Activated CD4-positive, alpha-beta T cell treated with anti-CD3 and anti-CD28 coated beads, Interleukin-10, Interleukin-2, amounts not matched to agents 100 ng/mL and 50 ng/mL, durations not matched to agents 16 hours and 8 hours (primary cell): ENCODE data around the gene OR51E1.

ENCODE experiments used
- DNase-seq: peaks from one replicate; pipeline ENCODE4 v3.0.0-alpha.2; 2020

Gene OR51E1

DNA sequence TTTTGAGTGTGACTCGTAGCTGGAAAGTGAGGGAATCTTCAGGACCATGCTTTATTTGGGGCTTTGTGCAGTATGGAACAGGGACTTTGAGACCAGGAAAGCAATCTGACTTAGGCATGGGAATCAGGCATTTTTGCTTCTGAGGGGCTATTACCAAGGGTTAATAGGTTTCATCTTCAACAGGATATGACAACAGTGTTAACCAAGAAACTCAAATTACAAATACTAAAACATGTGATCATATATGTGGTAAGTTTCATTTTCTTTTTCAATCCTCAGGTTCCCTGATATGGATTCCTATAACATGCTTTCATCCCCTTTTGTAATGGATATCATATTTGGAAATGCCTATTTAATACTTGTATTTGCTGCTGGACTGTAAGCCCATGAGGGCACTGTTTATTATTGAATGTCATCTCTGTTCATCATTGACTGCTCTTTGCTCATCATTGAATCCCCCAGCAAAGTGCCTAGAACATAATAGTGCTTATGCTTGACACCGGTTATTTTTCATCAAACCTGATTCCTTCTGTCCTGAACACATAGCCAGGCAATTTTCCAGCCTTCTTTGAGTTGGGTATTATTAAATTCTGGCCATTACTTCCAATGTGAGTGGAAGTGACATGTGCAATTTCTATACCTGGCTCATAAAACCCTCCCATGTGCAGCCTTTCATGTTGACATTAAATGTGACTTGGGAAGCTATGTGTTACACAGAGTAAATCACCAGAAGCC is 11.0 kb downstream of the OR51E1 start:
- DNase-seq: no peak

DNA sequence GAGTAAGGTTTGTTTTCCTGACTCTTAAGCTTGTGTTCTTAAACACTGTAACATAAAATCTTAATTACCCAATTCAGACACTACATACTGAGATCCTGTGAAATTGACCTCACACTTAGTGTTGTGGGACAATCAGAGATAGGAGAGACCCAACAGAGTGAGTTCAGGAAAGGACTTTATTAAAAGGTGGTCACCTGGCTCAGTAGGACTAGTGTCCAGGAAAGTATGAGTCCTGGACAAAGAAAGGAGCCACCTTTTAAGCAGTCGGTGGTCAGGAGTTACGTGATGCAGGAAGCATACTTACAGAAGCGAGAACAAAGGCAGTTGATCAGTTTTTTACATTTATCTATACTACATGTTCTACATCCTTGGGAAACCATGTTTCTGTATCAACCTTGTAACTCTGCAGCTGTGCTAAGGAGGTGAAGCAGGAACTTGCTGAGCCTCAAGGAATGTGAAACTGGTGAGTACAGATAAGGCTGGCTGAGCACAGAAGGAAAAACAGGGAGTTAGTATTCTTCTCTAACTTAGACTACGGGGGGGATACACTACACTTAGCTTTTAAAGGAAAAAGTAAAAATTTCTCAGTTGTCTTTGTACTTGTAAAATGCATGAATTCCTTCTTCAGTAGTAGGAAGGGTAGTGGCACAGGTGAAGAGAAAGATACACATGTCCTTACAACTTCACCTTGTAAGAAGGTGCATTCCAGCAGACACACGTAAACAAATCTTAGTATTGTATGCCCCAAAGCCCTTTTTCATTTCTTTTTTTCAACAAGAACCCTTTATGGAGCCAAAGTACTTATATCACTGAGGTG is 15.1 kb downstream of the OR51E1 start:
- no peak for DNase-seq

DNA sequence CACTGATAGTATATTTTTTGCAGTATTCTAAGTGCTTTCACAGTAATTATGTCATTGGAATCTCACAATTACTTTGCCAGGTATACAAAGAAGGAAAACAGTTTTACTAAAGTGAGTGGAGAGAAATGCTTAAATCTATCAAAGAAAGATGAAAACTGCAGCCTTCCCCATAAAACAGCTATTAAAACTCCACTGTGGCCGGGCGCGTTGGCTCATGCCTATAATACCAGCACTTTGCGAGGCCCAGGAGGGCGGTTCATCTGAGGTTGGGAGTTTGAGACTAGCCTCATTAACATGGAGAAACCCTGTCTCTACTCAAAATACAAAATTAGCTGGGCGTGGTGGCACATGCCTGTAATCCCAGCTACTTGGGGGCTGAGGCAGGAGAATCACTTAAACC is 19.1 kb downstream of the OR51E1 start:
- DNase-seq: no peak

DNA sequence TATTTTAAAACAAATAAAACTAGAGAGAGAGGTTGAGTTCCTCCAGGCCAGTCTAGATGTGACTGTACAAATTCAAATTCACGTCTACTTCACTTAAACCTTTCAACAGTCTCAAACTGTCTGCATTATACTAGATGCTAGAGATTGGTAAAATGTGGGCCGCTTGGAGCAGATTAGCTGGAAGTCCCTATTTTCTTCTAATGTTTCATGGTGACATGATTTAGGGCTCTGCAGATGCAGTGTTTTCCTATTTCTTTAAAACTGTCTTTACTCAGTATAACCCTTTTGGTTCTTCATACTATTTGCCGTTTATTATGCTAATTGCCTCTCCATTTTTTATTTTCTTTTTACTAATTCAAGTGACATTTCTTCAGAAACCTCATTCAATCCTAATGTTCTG is 20.4 kb downstream of the OR51E1 start:
- DNase-seq: no peak

DNA sequence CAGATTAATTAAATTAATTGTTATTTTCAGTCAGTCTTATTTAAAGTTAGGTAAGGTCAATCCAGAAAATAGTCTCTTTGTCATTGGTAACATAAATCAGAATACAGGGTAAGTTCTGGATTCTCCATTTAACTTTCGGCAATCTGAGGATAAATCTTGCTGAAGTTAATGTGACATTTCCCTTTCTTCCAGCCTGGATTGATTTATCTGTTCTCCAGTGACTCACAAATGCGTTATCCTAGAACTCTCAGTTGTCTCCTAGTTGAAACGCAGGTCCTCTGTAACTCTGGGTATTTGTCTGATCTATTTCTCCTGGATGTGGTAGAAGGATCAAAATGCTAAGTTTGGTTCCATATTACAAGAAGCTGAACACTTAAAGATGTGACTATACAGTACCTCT is 21.0 kb downstream of the OR51E1 start:
- DNase-seq: no peak

DNA sequence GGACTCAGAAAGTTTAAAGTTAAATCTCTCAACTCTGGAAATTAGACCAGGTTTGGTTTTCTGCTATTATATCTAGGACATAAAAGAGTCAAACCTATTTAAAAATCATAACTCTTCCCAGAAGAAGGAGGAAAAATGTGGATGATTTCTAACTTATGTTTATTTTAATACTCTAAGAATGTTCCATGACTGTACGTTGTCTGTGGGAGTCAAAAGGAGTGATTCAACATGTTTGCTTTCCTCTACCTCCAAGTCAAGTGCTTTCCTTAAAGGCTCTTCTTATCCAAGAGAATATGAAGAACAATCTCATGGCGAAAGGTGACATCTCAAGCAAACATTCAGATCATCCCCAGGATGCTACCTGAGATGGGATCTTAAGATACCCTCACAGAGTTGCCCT is 21.6 kb downstream of the OR51E1 start:
- no peak for DNase-seq

DNA sequence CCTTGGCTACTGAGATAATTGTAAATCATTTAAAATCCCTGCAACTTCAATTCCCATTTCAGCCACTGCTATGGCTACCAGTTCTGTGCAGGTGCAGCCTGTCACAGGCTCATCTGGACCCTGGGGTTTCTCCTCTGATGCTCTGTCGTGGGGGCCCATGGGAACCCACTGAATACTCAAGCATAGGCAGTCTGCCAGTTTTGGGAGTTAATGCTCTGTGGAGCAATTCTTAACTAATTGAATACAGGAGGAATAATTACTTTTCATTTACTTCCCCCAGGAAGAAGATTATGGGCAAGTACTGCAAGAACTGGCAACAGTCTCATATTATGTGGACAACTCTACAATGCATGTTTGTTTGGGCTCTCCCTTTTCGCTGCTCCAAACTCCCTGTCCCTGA is 28.0 kb downstream of the OR51E1 start:
- no peak for DNase-seq

DNA sequence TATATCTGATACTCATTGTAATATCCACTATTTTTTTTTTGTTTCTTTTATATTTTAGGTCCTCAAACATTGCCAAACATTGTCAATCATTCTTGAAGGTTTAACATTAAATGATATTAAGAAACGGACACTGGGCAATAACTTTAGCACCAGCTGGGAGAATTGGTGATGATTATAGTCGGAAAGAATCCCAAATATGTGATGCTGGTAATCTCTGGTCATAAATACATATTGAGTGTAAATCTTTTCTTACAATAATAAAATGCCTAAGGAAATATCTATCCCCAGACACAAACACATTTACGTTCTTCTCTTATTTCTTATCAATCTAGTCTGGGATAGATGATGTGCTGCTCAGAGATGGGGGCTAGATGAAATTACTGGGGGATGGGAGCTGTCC is 28.7 kb downstream of the OR51E1 start:
- DNase-seq: no peak

DNA sequence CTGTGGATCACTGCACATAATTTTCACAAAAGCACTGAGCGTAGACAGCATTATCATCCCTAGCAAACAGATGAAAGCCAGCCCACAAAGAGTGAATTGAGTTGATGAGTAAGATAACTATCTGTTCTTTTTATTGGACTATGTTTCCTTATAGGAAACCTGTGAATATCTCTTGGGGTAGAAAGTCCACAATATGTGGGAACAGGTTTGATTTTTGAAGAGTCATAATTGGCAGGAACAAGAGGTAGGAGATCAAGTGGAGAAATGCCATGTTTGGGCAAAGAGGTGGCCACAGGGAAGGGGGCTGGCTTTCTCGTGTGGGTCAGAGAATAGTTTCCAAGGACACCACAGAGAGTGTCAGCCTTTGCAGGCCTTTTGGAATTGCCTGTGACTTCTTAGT is 30.0 kb downstream of the OR51E1 start:
- no peak for DNase-seq

DNA sequence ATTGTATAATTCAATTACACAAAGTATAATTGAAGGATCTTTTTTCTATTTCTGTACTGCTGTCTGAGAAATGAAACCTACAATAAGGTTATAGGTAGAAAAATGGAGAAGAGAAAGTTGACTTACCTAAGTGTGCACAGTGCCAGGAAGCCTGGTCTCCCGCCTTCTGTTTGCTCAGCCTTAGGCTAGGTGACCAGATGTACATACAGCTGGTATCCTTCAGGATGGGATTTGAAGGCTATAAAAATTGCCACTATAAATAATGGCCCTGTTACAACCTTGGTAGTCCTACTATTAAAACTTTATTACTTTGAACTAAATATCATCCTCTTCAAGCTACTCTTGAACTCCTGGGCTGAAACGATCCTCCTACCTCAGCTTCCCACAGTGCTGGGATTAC is 34.2 kb downstream of the OR51E1 start:
- DNase-seq: no peak

DNA sequence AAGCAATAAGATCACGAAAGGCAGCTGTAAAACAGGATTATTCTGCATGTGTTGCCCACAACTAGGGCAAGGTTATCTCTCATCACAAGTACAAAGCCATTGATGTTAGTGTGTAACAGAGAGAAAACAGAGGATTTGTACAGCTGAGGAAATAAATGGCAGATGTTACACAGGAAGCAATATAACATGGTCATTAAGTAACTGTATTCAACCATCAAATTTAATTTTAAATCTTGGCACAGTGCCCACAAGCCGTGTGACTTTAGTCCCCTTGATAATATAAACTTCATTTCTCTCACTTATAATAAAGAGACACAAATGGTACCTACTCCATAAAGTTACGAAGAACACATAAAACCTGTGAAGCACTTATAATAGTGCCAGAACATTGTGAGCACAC is 36.6 kb downstream of the OR51E1 start:
- no peak for DNase-seq

DNA sequence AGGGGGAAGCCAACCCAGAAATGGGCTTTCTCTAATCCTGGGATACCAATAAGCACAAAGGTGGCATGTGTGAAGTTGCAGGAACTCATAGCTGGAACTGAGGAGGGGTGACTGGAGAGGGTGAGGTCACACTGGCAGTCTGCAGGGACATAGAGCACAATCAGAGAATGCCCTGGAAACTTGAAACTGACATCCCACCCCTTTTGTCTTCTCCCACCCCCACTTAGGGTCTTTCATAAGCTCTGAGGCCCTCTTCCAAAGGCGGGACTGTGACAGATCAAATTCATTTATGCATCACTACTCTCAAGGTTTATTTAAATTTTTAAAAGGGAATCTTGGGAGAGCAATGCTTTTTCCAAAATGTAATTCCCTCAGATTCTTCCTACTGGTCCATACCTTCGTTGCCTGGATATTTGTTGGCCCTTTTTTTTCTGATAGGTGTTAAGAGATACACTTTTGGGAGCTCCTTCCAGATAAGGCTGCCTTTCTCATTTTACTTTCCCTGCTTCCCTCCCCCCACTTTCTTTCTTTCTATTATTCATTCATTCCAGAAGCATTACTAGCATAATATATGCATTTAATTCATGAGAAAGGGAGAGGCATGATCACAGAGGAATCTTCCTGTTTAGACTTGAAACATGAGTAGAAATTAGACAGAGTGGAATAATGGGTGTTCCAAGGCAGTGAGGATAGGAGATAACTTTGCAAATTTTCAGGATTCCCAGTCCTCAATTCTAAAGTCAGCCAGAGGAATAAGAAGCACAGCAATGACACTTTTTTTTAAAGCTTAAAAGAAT is 39.0 kb downstream of the OR51E1 start:
- DNase-seq: no peak

DNA sequence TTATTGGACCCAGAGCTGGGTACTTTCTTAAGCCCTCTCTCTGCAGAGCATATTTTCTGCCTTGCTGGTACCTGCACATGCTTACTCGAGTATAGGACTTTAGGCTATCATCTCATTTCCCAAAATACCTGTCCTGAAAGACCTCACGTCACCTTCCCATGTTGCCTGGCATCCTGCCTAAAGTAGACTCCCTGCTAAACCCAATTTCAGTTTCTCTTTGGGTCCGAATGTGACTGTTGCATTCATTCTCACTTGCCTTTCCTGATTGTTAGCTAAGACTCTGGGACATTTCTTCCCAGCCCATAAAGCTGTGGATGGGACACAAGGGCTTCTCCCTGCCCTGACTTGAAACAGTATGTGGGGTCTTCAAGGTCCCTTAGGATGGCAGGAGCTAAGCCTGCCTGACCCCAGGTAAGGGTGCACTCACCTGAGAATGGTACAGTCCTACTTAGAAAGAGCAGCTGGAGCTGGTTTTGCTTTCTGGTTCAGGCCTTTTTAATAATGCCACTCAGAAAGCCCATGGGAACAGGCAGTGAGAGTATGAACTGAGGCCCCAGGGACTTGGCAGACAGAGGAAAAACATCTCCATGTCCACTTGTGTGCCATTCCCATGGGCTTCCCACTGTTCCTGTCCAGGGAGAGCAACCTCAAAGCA is 41.0 kb downstream of the OR51E1 start:
- no peak for DNase-seq

DNA sequence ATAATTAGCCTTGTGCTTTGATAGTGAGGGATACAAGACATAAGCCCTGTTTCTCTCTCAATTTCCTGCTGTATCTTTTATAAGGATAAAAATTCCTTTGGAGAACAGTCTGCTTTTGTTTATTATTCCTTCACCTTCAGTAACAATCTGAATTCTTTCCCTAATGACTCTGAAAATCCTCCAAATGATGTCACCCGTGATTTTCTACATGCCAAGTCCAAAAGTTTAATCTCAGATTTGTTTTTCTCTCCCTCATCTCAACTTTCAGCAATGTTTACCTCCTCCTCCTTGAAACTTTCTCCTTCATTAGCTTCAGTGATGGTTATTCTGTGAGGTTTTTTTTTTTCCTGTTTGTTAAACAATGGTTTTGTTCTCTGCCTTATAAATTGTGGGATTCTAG is 51.7 kb downstream of the OR51E1 start:
- no peak for DNase-seq

DNA sequence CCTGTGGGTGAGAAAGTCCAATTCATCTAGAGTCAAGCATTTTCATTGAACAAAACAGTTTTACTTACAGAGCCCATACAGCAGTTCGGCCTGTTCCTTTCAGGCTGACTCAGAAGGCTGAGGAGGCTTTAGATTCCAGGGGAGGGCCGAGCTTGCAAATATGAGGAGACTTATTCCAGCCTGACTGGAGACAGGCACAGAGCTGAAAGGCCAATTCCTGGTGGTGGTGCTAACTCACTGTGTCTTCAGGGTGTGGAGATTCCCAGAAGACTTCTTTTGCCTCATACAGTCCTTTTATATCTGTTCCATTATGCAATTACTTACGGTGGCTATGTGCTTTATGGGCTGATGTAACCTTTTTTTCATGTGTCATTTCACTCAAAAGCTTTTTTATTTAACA is 53.8 kb downstream of the OR51E1 start, which contains the start of gene OR51E2:
OR51E2 (minus strand) TSS at position 269 of the 400 bp plus-strand sequence. CDS start 15,142 bp downstream, outside the sequence.
- DNase-seq: no peak

DNA sequence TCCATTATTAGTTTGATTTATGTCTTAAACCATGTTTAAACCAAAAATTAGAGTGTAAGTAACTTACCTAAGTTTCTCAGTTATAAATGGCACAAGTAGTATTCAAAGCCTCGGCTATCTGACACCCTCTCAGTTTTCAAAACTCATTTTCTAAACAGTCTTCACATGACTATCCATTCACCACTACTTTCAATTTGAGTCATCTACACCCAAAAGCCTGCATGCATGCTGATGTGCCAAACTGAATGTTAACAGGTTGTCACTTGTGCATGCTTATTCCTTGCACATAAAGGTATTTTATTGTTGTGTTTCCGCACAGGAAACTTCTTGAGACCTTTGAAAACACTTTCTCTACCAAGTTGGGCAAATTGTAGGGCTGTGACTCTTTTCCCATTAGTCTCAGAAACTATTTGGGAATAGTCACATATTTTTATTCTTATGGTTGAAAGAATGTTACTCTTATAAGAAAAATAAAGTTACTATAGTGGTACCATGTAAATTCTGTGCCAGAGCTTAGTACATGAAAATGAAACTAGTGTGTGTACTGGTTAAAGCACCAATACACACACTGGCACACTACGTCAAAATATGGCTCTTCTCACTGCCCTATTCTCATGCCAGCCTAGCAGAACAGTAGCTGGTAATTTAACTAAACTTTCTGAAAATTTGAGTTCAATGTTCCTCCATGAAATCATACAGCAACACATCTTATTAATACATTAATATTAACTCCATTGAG is 56.1 kb downstream of the OR51E1 start:
- DNase-seq: peak; percentile 72

DNA sequence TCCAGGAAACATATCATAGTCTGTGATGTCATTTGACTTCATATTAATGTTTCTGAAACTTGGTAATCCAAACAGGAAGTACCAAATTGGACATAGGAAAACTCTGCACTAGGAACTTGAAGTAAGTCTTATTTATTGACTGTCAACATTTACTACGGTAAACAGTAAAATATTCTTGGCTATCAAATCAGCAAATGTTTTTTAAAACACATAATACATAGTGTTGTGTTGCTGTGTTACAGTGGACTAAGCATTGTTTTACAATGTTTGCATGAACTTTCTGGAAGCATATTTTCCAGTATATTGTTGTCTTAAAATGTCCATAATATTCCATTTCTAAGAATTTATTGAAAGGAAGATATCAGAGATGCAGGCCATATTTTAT is 56.6 kb downstream of the OR51E1 start:
- no peak for DNase-seq

DNA sequence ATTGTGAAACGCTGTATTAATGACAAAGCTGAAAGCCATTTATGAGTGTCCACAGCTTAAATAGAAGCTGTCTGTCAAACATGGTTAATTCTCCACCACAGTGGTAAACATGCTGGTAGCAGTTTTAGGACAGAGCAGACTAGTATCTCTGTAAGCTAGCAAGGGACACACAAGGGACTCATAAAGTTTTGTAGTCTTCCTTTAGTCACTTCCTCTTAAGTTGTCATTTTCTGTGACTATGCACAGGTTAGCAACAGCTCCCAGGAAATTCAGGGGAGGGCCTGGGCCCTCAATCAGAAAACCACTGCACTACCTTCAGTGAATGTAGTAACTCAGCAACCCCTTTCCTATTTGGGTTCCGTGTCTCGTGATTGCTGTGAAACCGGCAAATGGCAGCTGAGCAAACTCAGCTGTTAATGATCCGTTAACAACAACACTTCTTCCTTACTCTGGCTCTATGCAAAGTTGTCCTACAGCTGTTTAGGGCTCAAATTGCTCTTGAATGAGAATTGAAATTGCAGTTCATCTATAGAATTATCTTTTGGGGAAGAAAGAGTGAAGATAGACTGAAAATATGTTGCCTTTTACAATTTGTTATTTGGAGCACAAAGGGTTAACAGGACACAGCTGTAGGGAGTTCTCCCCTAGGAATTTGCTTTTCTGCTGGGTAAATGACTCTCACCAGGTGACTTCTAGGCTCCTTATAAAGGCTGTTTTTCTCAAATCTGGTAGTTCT is 60.4 kb downstream of the OR51E1 start, which contains the start of gene MMP26:
MMP26 (plus strand) TSS at position 731 of the 736 bp plus-strand sequence.
- DNase-seq: no peak

DNA sequence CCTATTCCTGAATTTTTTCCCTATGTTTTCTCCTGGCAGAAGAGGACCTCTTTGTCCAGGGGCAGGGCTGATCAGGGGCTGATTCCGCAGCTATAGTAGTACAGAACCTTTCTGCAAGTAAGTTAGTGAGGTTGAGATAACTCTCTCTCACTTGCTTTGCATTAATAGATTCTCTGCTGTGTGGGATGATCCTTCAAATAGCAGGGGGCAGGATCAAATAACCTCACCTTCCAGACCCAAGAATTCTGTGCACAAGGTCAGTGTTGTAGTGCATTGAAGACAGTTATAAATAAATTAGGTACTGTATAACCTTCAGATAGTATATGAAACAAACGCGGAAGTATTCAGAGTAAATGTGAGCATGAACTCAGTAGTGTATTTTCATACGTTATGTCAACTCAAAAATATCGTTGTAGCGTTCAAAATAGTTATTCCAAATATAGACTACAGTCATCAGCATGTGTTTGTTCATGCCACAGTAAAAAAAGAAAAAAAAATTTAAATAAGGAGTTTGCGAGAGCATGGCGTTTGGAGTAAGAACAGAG is 61.1 kb downstream of the OR51E1 start:
- no peak for DNase-seq
